ENCODE results near the gene APOBEC3G.

DNA sequence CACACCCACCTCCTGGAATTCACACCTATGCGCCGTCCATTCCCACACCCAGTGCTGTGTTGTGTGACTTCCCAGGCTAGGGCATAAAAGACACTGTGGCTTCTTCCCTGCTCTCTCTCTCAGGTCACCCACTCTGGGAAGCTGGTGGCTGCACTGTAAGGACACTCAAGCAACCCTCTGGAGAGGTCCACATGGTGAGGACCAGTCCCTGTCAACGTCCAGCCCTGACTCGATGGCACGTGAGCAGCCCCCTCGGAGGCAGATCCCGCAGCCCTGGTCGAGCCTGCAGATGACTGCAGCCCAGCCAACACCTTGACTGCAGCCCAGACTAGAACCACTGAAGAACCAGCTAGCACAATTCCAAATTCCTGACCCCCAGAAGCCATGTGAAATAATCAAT, 59.2 kb downstream of the APOBEC3G start:
- TF ChIP-seq, protein P1, sequence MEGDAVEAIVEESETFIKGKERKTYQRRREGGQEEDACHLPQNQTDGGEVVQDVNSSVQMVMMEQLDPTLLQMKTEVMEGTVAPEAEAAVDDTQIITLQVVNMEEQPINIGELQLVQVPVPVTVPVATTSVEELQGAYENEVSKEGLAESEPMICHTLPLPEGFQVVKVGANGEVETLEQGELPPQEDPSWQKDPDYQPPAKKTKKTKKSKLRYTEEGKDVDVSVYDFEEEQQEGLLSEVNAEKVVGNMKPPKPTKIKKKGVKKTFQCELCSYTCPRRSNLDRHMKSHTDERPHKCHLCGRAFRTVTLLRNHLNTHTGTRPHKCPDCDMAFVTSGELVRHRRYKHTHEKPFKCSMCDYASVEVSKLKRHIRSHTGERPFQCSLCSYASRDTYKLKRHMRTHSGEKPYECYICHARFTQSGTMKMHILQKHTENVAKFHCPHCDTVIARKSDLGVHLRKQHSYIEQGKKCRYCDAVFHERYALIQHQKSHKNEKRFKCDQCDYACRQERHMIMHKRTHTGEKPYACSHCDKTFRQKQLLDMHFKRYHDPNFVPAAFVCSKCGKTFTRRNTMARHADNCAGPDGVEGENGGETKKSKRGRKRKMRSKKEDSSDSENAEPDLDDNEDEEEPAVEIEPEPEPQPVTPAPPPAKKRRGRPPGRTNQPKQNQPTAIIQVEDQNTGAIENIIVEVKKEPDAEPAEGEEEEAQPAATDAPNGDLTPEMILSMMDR (optimal IDR thresholded peaks at IDR 0.05 in 1 of 3, IDR thresholded peaks at IDR 0.05 in 1 of 3, conservative IDR thresholded peaks at IDR 0.05 in 1 of 3; ENCODE audit: extremely low read depth in 1 of 3, insufficient read depth in 2 of 3, low read length in 3 of 3): no peak
- TF ChIP-seq EZH2 (IDR thresholded peaks at IDR 0.05; ENCODE audit: low read length): no peak

All from keratinocyte (primary cell).